H1 (cell line): Measurements from ENCODE around the gene CELF2.

ENCODE experiments used
- ATF2 ChIP-seq: IDR thresholded peaks from 2 replicates; pipeline ENCODE4 v1.6.1; 2012; ENCODE audit warnings: low read length, inconsistent platforms
- BACH1 ChIP-seq: IDR thresholded peaks from 2 replicates; pipeline ENCODE4 v1.6.1; 2012; ENCODE audit warnings: low read length, improper control_type of control experiment
- BRCA1 ChIP-seq: IDR thresholded peaks from 2 replicates; pipeline ENCODE4 v1.6.1; 2012; ENCODE audit warnings: low read depth, low read length, improper control_type of control experiment
- CREB1 ChIP-seq: IDR thresholded peaks from 2 replicates; pipeline ENCODE4 v1.6.1; 2012; ENCODE audit warnings: inconsistent platforms
- CTCF ChIP-seq, 3 experiments: IDR thresholded peaks; 1 replicate in 2 of 3; 2 replicates in 1 of 3; pipeline versions ENCODE4 v1.5.1 to v1.6.1; 2011; ENCODE audit warnings: low read length in 3 of 3, mild to moderate bottlenecking in 3 of 3, inconsistent platforms in 2 of 3, low read depth in 1 of 3, moderate library complexity in 1 of 3; ENCODE audit not compliant: insufficient read depth in 1 of 3; ENCODE audit errors: control extremely low read depth in 1 of 3
- EZH2 ChIP-seq: fragments of 200-600 bp; sonication (generic); IDR thresholded peaks from 2 replicates; pipeline ENCODE4 v1.7.1; 2012; ENCODE audit warnings: low read depth, mild to moderate bottlenecking, moderate library complexity, low read length, inconsistent platforms; ENCODE audit not compliant: severe bottlenecking
- JUN ChIP-seq: IDR thresholded peaks from 2 replicates; pipeline ENCODE4 v1.6.1; 2011; ENCODE audit warnings: low read depth, mild to moderate bottlenecking, improper control_type of control experiment, low read length
- POLR2A ChIP-seq, 2 experiments: IDR thresholded peaks; 1 replicate in 1 of 2; 2 replicates in 1 of 2; pipeline ENCODE4 v1.6.1; 2011; ENCODE audit warnings: low read depth in 2 of 2, low read length in 2 of 2, mild to moderate bottlenecking in 2 of 2; ENCODE audit errors: control extremely low read depth in 1 of 2
- RAD21 ChIP-seq, 2 experiments: IDR thresholded peaks in 1 of 2; conservative IDR thresholded peaks in 1 of 2; 2 replicates each; pipeline ENCODE4 v1.6.1; 2011; ENCODE audit warnings: low read depth in 2 of 2, low read length in 2 of 2, improper control_type of control experiment in 1 of 2, inconsistent platforms in 1 of 2, mild to moderate bottlenecking in 1 of 2, moderate library complexity in 1 of 2
- RFX5 ChIP-seq: IDR thresholded peaks from 2 replicates; pipeline ENCODE4 v1.6.1; 2011; ENCODE audit warnings: low read depth, low read length, improper control_type of control experiment, borderline replicate concordance
- SP1 ChIP-seq: IDR thresholded peaks from 2 replicates; pipeline ENCODE4 v1.6.1; 2011; ENCODE audit warnings: low read depth, low read length
- TAF1 ChIP-seq: IDR thresholded peaks from 2 replicates; pipeline ENCODE4 v1.6.1; 2011; ENCODE audit warnings: mild to moderate bottlenecking, low read depth, low read length
- TF ChIP-seq, protein P1 (sequence below): IDR thresholded peaks from 2 replicates; pipeline ENCODE4 v1.6.1; 2011; ENCODE audit warnings: low read length, improper control_type of control experiment

DNA sequence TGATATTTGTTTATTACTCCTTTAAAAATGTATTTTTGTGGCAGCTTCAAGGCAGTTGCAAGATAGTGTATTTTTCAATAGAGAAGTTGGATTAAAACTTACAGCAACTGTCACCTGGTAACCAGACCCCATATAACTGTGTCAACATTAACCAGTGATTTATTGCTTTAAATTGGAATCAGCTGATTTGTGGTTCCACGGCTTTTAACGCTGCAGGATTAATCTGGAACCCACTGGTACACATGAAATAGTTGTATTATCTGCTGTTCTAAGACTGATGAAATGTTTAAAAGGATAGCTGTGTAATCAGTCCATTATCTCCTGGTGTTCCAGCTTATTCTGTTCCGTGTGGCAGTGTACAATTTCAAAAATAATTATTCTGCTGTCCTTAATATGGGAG, 180.2 kb downstream of the CELF2 start:
- TF ChIP-seq ATF2 (no peak), CTCF (IDR thresholded peaks at IDR 0.05; ENCODE audit: control extremely low read depth in 1 of 3, insufficient read depth in 1 of 3, low read depth in 1 of 3, low read length in 3 of 3) (no peak), CREB1 (no peak), POLR2A (IDR thresholded peaks at IDR 0.05; ENCODE audit: control extremely low read depth in 1 of 2, low read depth in 2 of 2, low read length in 2 of 2) (no peak), EZH2 (no peak), BRCA1 (no peak), RFX5 (no peak), SP1 (no peak), RAD21 (IDR thresholded peaks at IDR 0.05 in 1 of 2, conservative IDR thresholded peaks at IDR 0.05 in 1 of 2; ENCODE audit: low read depth in 2 of 2, low read length in 2 of 2) (no peak), BACH1 (no peak), TAF1 (no peak), JUN (no peak)
- TF ChIP-seq, protein P1, sequence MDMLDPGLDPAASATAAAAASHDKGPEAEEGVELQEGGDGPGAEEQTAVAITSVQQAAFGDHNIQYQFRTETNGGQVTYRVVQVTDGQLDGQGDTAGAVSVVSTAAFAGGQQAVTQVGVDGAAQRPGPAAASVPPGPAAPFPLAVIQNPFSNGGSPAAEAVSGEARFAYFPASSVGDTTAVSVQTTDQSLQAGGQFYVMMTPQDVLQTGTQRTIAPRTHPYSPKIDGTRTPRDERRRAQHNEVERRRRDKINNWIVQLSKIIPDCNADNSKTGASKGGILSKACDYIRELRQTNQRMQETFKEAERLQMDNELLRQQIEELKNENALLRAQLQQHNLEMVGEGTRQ: no peak
